NOMO-1 treated with dmso at 0.1 percent for 144 hours (cell line): Measurements from ENCODE around the gene SVOP.

Experiments
- DNase-seq: peaks from one replicate; lab custom pipeline; 2025; ENCODE audit not compliant: unreplicated experiment; lab: John Stamatoyannopoulos, UW

The SVOP gene

GRCh38 chr12:108858311-108859074 is 162.4 kb downstream of the SVOP start:
- no peak for DNase-seq
